ENCODE measurements around the gene MRPL23.

DNA sequence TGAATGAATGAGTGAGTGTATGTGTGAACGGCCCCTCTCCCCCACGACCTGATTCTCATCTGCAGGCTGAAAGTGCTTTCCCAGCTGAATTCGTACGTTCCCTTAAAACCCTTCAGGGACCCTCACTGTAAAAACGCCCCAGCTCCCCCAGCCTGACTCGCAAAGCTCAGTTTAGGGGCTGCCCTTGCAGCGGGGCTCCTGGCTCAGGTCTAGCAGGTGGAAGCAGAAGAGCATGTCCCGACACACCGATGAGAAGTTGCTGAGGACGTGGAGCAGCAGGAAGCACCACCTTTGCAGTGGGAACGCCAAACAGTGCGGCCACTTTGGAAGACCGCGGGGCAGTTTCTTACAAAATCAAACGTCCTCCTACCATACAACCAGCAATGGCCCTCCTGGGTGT is 3.6 kb upstream of the MRPL23 start:
- TF ChIP-seq POLR2A (IDR thresholded peaks at IDR 0.05; ENCODE audit: low read depth, low read length): no peak
- no peak for TF ChIP-seq SPI1 (IDR thresholded peaks at IDR 0.05; ENCODE audit: low read depth, low read length)
- TF ChIP-seq POLR2AphosphoS5 (IDR thresholded peaks at IDR 0.05; ENCODE audit: low read depth, low read length): no peak

All from GM12891 (cell line).